K562 (cell line): ENCODE results near the gene UBA52. TPM values are rescaled to one million over a fixed set of nuclear protein-coding genes. Genes with fewer than 3 reads are reported as not detected.
A peak's percentile ranks its signal among the peaks of the same experiment; 100 is the strongest.

ENCODE experiments used
- ATAC-seq: fragments of 200-7000 bp; cut with Tn5 transposase; 3 replicates; pipeline ENCODE4 v1.9.1; 2020; ENCODE audit warnings: moderate library complexity
- BruUV-seq: library from RNA; stranded (reverse); fragments of 400-500 nt; replicated peaks from 2 replicates; lab custom pipeline; 2021; lab: Mats Ljungman, UMichigan
- CTCF ChIA-PET: fragments of 300-600 bp; formaldehyde crosslinking; extraction: SDS; loops from one replicate; lab custom pipeline; 2021; ENCODE audit warnings: low intra/inter-chr PET ratio; lab: Yijun Ruan, JAX
- POLR2A ChIA-PET: fragments of 300-600, 350-650 bp; sonication (Branson Sonifier 250); formaldehyde crosslinking; extraction: SDS; loops from one replicate; lab custom pipeline; 2021; ENCODE audit warnings: antibody characterized with exemption, inconsistent platforms; lab: Yijun Ruan, JAX
- DNase-seq, 4 experiments: peaks; one replicate each; pipeline versions ENCODE4 v3.0.0 to v3.0.0-alpha.2; 2011 to 2018; ENCODE audit warnings: low spot score in 3 of 4, mixed read lengths in 3 of 4; ENCODE audit errors: extremely low read depth in 1 of 4
- FAIRE-seq: peaks from 2 replicates; lab custom pipeline; 2011; peaks lifted over from hg19 to GRCh38; lab: Jason Lieb, UNC
- H2AFZ ChIP-seq: 2 replicates; pipeline ENCODE4 v1.6.0; 2011; ENCODE audit warnings: low read depth, low read length, control low read depth, inconsistent platforms
- H3K27ac ChIP-seq: fragments of 200-600 bp; 3 replicates; pipeline ENCODE4 v1.8.0; 2011; ENCODE audit warnings: low read depth, mild to moderate bottlenecking, control low read depth, inconsistent platforms, low read length, moderate library complexity, mixed read lengths; ENCODE audit errors: extremely low read depth
- H3K27me3 ChIP-seq, 2 experiments: fragments of 300-600 bp in 1 of 2; 2 replicates in 1 of 2; 3 replicates in 1 of 2; pipeline versions ENCODE4 v1.6.0 to v1.8.0; 2011; ENCODE audit warnings: inconsistent platforms in 2 of 2, low read length in 2 of 2, mild to moderate bottlenecking in 1 of 2, mixed read lengths in 1 of 2, moderate library complexity in 1 of 2; ENCODE audit not compliant: control insufficient read depth in 2 of 2, insufficient read depth in 2 of 2
- H3K36me3 ChIP-seq: fragments of 300-600 bp; 3 replicates; pipeline ENCODE4 v1.8.0; 2011; ENCODE audit warnings: mild to moderate bottlenecking, low read length, inconsistent platforms; ENCODE audit not compliant: control insufficient read depth, insufficient read depth
- H3K4me1 ChIP-seq, 2 experiments: fragments of 200-600 bp in 1 of 2; replicated peaks in 1 of 2; 2 replicates in 1 of 2; 3 replicates in 1 of 2; pipeline versions ENCODE4 v1.5.1 to v1.8.0; 2011; ENCODE audit warnings: inconsistent platforms in 2 of 2, low read length in 2 of 2, mild to moderate bottlenecking in 1 of 2, mixed read lengths in 1 of 2, moderate library complexity in 1 of 2; ENCODE audit not compliant: control insufficient read depth in 2 of 2, insufficient read depth in 2 of 2
- H3K4me2 ChIP-seq: 2 replicates; pipeline ENCODE4 v1.6.1; 2011; ENCODE audit warnings: low read length, control low read depth, inconsistent platforms, mixed read lengths; ENCODE audit not compliant: insufficient read depth
- H3K4me3 ChIP-seq: fragments of 200-600 bp; sonication (generic), shearing (Covaris generic); 2 replicates; pipeline ENCODE4 v1.5.1; 2016; ENCODE audit warnings: control low read depth, inconsistent platforms
- H3K79me2 ChIP-seq: fragments of 200-600 bp; 3 replicates; pipeline ENCODE4 v1.8.0; 2011; ENCODE audit warnings: low read length, inconsistent platforms; ENCODE audit not compliant: control insufficient read depth, insufficient read depth
- H3K9ac ChIP-seq, 2 experiments: 2 replicates each; pipeline versions ENCODE4 v1.6.0 to v1.6.1; 2011; ENCODE audit warnings: low read depth in 2 of 2, low read length in 2 of 2, control low read depth in 1 of 2, inconsistent platforms in 1 of 2, mild to moderate bottlenecking in 1 of 2, mixed read lengths in 1 of 2; ENCODE audit not compliant: insufficient read depth in 1 of 2
- H3K9me1 ChIP-seq: one replicate; pipeline ENCODE4 v1.6.0; 2011; ENCODE audit warnings: inconsistent platforms, mild to moderate bottlenecking, low read length, moderate library complexity; ENCODE audit not compliant: control insufficient read depth, insufficient read depth
- H3K9me3 ChIP-seq: replicated peaks from 2 replicates; pipeline ENCODE4 v1.5.1; 2011; ENCODE audit warnings: low read depth, low read length, inconsistent platforms; ENCODE audit not compliant: control insufficient read depth, insufficient read depth
- H4K20me1 ChIP-seq: replicated peaks from 2 replicates; pipeline ENCODE4 v1.6.1; 2011; ENCODE audit warnings: low read length, inconsistent platforms, mixed read lengths; ENCODE audit not compliant: control insufficient read depth, insufficient read depth
- ARNT ChIP-seq, 2 experiments: fragments of 450-650 bp; IDR thresholded peaks; 2 replicates each; pipeline ENCODE4 v1.6.1; 2016; ENCODE audit warnings: mild to moderate bottlenecking in 1 of 2
- DIDO1 ChIP-seq: fragments of 450-650 bp; IDR thresholded peaks from 2 replicates; pipeline ENCODE4 v1.6.1; 2016; ENCODE audit warnings: low read depth, missing biosample characterization, missing genetic modification characterization
- ESRRA ChIP-seq: fragments of 450-650 bp; IDR thresholded peaks from 2 replicates; pipeline ENCODE4 v1.6.1; 2014; ENCODE audit warnings: low read depth, mild to moderate bottlenecking, moderate library complexity, borderline replicate concordance
- GABPA ChIP-seq: fragments of 200-800 bp; sonication (Bioruptor generic); conservative IDR thresholded peaks from 2 replicates; pipeline ENCODE4 v1.6.1; 2016; ENCODE audit warnings: low read depth, missing genetic modification characterization, missing compliant biosample characterization
- RBM17 ChIP-seq: fragments of 200-400 bp; formaldehyde crosslinking; IDR thresholded peaks from 2 replicates; pipeline ENCODE4 v1.6.1; 2017; ENCODE audit warnings: low read depth, mild to moderate bottlenecking, low read length, borderline replicate concordance
- RBM25 ChIP-seq: fragments of 200-400 bp; formaldehyde crosslinking; IDR thresholded peaks from 2 replicates; pipeline ENCODE4 v1.6.1; 2018; ENCODE audit warnings: low read length, low read depth, moderate library complexity; ENCODE audit not compliant: severe bottlenecking
- SMARCE1 ChIP-seq: fragments of 450-650 bp; IDR thresholded peaks from 2 replicates; pipeline ENCODE4 v1.7.1; 2016; ENCODE audit warnings: mild to moderate bottlenecking
- TBP ChIP-seq: optimal IDR thresholded peaks from 2 replicates; pipeline ENCODE3; 2011; ENCODE audit warnings: low read depth, low read length, improper control_type of control experiment
- ZC3H8 ChIP-seq: fragments of 450-650 bp; IDR thresholded peaks from 2 replicates; pipeline ENCODE4 v1.6.1; 2017
- ZNF384 ChIP-seq: IDR thresholded peaks from 2 replicates; pipeline ENCODE4 v1.6.1; 2012; ENCODE audit warnings: low read depth, low read length, improper control_type of control experiment
- ZSCAN29 ChIP-seq: fragments of 450-650 bp; IDR thresholded peaks from 2 replicates; pipeline ENCODE4 v1.6.1; 2017
- WGBS: fragments of 100-300 bp; shearing (Covaris generic); methylation state at CpG from one replicate; pipeline ENCODE4 v1.1.6; 2016; ENCODE audit warnings: low coverage, mixed read lengths; ENCODE audit not compliant: insufficient coverage; ENCODE audit errors: missing lambda C conversion rate; 5-methylcytosine and 5-hydroxymethylcytosine counted together
- in situ Hi-C: fragments of 300-500 bp; cut with MboI; formaldehyde crosslinking; loops from 4 replicates; pipeline ENCODE4 v1.15.0; 2018; ENCODE audit warnings: inconsistent platforms, mixed read lengths
- intact Hi-C: fragments of 100-400 bp; cut with micrococcal nuclease; formaldehyde crosslinking; loops from 2 replicates; pipeline ENCODE4 v1.14.2; 2022
- polyA plus RNA-seq, 8 experiments: library from polyadenylated mRNA; depleted of rRNA in 4 of 8; stranded (reverse) in 5 of 8; unstranded in 3 of 8; fragments of >200 nt; fragmentation: Nextera tagmentation in 2 of 8; fragmentation: Illumina TruSeq in 1 of 8; extraction: Ambion mirVana in 2 of 8; extraction: Trizol in 1 of 8; gene quantifications; 2 replicates each; pipeline versions ENCODE4 v1.2.1 to v1.2.3, GENCODE V29; 2011 to 2014; ENCODE audit warnings: inconsistent platforms in 1 of 8, missing spikeins in 1 of 8
- total RNA-seq, 7 experiments: library from RNA; depleted of rRNA in 6 of 7; stranded (reverse); fragments of >200 nt in 6 of 7; fragmentation: Illumina TruSeq in 2 of 7; extraction: Trizol in 2 of 7; gene quantifications; 2 replicates each; pipeline versions ENCODE4 v1.2.1 to v1.2.3, GENCODE V29; 2011 to 2021; ENCODE audit warnings: low replicate concordance in 1 of 7
- TF ChIP-seq, protein P1 (sequence below): fragments of 200-800 bp; sonication (Bioruptor generic); IDR thresholded peaks from 2 replicates; pipeline ENCODE4 v1.6.1; 2016; ENCODE audit warnings: missing genetic modification characterization, missing compliant biosample characterization

The UBA52 gene
- total and polyA plus RNA-seq, 9 of the 15 experiments (the other 6 are each of a cell fraction or from before 2014, with no cell fraction given), result 1,110 to 2,751 (median 1,733) TPM

- Histone ChIP-seq H3K27ac (peak within 1 kb of the TSS; percentile 79), H3K9me3 (no peaks in the 10 kb centered on the region), H3K36me3 (peaks cover 5% of the 10 kb centered on the region; the same call in 2 of the 3 replicates), H3K27me3 (no peaks in the 10 kb centered on the region), H2AFZ (peak within 1 kb of the TSS; percentile 79), H3K79me2 (peaks cover 24% of the 10 kb centered on the region), H3K4me1 (peaks cover 20 to 60% of the 10 kb centered on the region in 2 experiments), H3K9ac (peak within 1 kb of the TSS; percentile 85 to 93), H3K4me2 (peak within 1 kb of the TSS; percentile 89), H3K9me1 (no peaks in the 10 kb centered on the region), H4K20me1 (peaks cover 6% of the 10 kb centered on the region; the same call in 1 of the 2 replicates), H3K4me3 (peak within 1 kb of the TSS; percentile 71)
- DNase-seq (peak; percentile 86 to 94 (median 89)), FAIRE-seq (peak; percentile 70), ATAC-seq (peak; percentile 85)
- in situ Hi-C loops, result no loop called here
- ChIA-PET POLR2A (interaction anchor here (0.6 to 5.4 kb wide), 13 partner anchors 9 to 370 kb away, joined by 3 to 39 read pairs (median 4); partner anchors contain the start of genes KXD1, UBA52 and UPF1), CTCF (interaction anchor here (0.8 to 1.6 kb wide), 2 partner anchors 87 to 259 kb away, joined by 4 read pairs; no protein-coding TSS in a partner anchor)
- intact Hi-C loops, result loop anchor here (2.0 kb wide), 2 partner anchors 18 to 68 kb away; partner anchors contain the start of gene UBA52
- BruUV-seq, result no TSS peak
- WGBS, result under 1% methylated on average over 65 of the region's 72 CpGs
- TF ChIP-seq ZSCAN29 (no peak), ZNF384 (peak; percentile 44; the same call in 1 of the 2 replicates), SMARCE1 (0 out of 2 replicates have a peak, but pooled peaks have one; percentile 9), GABPA (tag) (peak; percentile 66), ARNT (IDR thresholded peaks at IDR 0.05) (peak in 1 of 2 experiments; percentile 42; a peak in 1 of 4 replicates), ZC3H8 (peak; percentile 77; the same call in 1 of the 2 replicates), RBM25 (peak; percentile 100), RBM17 (no peak), TBP (peak; percentile 70), ESRRA (peak; percentile 74; the same call in 1 of the 2 replicates), DIDO1 (tag) (peak; percentile 74)
- TF ChIP-seq, protein P1, sequence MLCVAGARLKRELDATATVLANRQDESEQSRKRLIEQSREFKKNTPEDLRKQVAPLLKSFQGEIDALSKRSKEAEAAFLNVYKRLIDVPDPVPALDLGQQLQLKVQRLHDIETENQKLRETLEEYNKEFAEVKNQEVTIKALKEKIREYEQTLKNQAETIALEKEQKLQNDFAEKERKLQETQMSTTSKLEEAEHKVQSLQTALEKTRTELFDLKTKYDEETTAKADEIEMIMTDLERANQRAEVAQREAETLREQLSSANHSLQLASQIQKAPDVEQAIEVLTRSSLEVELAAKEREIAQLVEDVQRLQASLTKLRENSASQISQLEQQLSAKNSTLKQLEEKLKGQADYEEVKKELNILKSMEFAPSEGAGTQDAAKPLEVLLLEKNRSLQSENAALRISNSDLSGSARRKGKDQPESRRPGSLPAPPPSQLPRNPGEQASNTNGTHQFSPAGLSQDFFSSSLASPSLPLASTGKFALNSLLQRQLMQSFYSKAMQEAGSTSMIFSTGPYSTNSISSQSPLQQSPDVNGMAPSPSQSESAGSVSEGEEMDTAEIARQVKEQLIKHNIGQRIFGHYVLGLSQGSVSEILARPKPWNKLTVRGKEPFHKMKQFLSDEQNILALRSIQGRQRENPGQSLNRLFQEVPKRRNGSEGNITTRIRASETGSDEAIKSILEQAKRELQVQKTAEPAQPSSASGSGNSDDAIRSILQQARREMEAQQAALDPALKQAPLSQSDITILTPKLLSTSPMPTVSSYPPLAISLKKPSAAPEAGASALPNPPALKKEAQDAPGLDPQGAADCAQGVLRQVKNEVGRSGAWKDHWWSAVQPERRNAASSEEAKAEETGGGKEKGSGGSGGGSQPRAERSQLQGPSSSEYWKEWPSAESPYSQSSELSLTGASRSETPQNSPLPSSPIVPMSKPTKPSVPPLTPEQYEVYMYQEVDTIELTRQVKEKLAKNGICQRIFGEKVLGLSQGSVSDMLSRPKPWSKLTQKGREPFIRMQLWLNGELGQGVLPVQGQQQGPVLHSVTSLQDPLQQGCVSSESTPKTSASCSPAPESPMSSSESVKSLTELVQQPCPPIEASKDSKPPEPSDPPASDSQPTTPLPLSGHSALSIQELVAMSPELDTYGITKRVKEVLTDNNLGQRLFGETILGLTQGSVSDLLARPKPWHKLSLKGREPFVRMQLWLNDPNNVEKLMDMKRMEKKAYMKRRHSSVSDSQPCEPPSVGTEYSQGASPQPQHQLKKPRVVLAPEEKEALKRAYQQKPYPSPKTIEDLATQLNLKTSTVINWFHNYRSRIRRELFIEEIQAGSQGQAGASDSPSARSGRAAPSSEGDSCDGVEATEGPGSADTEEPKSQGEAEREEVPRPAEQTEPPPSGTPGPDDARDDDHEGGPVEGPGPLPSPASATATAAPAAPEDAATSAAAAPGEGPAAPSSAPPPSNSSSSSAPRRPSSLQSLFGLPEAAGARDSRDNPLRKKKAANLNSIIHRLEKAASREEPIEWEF (CRISPR knock-in tag), result no peak
Observed at GRCh38 chr19:18588611-18589379, 17.1 kb downstream of the UBA52 start, which contains the start of gene REX1BD. REX1BD (plus strand) TSS chr19:18588798; CDS start chr19:18588802, 4 bp downstream.
